Measurements from ENCODE around the gene TEX44.
"Not testable (repeated sequence)": the region's sequence is repeated elsewhere in the genome, so short reads cannot be mapped to it uniquely, and the experiment has no call there.

The TEX44 gene

DNA sequence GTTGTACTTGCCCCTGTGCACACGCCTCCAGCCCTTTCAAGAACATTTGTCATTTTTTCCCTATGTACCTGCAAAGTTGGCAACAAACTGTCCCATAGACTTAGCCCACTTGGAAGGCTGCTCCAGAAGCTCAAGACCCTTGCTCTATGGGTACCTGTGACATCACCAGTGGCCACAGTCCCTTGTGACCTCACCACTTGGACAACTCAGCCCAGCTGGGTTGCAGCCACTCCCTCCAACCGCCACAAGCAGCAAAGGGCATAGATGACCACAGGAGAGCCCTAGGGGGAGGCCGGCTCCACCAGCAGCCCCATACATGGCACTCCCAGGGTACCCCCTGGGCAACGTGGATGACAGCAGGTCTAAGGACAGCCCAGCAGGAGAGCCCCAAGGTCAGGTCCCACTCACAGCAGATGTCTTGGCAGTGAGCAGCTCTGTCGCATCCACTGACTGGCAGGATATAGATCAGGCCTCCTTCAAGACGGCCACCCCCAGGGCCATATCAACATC lies at the start of gene TEX44:
Gene TEX44 (plus strand): TSS at position 229 of the 510 bp plus-strand sequence. CDS start 88 bp downstream, at position 317.
- DNase-seq: no peak

DNA sequence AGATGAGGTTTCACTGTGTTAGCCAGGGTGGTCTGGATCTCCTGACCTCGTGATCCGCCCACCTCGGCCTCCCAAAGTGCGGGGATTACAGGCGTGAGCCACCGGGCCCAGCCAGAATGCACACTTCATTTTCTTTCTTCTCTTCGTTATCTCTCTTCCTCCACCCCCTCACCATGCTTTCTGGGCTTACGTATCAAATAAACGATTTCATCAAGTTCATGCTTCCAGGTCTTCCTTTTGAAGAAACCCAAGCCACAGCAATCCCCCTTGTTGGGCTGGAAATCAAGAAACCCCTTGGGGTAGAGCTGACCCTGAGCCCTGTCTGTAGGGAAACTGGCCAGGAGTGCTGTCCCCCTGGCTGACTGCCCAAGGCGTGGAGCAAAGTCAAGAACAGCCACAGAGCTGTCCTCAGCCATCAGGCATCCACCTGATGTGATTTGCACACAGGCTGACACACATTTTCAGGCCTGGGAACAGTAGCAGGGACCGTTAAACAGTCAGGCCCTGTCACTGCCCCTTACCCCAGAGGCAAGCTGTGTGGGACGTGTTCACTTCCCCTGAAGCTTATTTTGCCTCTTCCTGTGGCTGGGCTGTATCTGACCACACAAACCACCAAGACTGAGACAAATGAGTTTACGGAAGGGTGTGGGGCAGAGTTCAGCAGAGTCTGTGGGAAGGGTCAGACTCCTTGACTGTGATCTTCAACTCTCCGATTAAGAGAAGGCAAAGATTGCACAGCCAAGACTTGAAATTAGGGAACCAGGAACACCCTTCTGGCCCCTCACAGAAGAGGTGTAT lies 47.4 kb upstream of the TEX44 start:
- no peak for DNase-seq

DNA sequence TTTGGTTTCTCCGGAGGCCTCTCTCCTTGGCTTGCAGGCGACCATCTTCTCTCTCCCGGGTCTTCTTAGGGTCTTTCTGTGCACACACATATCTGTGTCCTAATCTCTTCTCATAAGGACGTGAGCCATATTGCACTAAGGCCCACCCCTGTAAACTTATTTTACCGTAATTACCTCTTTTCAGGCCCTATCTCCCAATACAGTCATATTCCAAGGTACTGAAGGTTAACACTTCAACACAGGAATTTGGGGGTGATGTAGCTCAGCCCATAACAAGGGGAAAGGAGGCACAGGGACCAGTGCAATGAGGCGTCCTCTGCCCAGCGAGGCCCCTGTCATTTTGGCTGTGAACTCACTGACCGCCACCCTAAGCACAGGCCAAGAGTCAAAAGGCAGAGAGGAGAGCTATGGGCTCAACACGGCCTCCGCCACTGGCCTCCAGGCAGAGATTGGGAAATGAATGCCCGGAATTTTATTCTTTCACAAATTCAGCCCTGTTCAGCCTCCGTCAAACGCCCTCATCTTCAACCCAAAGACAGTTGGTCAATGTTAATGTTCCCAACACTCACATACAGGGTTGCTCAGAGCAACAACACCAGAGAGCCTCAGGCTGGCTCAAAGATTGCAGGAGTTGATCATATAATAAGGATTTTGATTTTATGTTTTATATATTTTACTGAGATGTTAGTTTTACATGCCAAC lies 46.5 kb upstream of the TEX44 start:
- no peak for DNase-seq

DNA sequence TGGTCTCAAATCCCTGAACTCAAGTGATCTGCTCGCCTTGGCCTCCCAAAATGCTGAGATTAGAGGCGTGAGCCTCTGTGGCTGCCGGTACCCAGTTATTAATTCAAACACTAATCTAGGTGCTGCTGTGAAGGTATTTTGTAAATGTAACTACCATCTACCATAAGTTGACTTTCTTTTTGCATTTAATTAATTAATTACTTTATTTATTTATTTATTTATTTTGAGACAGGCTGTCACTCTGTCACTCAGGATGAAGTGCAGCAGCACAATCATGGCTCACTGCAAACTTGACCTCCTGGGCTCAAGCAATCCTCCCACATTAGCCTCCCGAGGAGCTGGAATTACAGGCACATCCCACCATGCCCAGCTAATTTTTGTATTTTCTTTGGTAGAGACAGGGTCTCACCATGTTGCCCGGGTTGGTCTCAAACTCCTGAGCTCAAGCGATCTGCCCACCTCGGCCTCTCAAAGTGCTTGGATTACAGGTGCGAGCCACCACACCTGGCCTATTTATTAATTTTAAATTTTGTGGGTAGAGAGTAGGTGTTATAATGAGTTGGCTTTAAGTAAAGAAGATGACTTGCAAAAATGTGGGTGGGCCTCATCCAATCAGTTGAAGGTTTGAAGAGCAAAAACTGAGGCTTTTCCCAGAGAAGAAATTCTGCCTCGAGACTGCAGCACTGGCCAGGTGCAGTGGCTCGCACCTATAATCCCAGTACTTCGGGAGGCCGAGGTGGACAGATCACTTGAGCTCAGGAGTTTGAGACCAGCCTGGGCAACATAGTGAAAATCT lies 45.2 kb upstream of the TEX44 start:
- no peak for DNase-seq

DNA sequence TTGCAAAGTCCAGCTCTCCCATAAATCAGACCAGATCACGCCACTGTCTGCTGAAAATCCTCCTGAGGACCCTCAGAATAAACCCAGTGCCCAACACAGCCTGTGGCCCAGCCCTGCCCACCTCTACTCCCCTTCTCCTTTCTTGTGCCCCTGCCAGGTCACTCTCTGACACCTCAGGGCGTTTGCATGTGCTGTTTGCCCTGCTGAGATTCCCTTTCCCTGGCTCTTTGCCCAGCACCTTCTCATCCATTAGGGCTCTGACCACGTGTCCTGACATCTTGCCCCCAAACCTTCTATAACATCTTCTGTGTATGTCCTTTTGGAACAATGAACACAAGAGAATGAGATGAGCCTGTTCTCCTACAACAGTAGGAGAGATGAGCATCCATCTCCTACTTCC lies 43.9 kb upstream of the TEX44 start:
- DNase-seq: no peak

DNA sequence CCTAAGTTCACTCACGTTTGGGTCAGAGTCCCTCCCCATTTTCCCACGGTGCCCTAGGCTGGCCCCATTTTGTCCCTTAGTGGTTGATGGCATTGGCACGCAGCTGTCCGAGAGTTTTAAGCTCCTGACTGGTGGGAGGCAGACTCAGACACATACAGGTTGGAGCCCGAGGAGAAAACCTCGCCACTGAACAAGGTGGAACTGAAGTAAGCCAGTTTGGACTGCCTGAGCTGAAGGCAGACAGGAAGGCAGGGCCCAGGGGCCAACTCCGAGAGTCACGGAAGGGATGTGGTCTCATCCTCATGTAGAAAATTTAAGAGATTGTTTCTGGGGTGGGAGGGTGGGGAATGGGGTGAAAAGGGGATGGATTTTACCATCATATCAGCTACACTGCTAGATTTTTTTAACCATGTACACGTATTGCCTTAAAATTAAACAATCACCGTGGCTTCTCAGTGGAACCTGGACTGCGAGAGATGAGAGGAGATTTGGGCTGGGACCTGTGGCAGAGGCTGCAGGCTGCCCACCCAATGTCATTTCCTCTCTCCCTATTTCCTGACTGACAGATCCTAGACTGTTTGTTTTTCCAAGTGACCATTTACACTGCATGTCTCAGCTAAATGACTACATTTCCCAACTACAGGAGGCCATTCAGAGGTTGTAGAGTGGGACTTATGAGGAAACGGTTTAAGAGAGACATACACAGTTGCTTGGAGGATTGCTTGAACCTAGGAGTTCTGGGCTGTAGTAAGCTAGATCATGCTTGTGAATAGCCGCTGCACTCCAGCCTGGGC lies 43.0 kb upstream of the TEX44 start:
- no peak for DNase-seq

DNA sequence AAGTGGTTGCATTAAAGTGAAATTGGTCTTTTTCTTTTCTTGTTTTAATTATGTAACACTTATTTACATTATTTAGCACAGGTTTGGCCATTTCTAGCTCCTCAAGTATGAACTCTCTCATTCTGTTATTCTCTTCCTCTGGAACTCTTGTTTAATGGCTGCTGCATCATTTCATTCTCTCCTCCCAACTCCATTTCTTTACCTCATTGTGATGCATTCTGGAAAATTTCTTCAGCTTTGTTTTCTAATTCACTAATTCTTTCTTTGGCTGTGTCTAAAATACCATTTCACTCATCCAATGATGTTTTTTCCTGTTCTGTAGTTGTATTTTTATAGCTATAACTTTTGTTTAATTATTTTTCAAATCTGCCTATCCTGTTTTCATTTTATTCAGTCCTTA lies 39.9 kb upstream of the TEX44 start:
- no peak for DNase-seq

DNA sequence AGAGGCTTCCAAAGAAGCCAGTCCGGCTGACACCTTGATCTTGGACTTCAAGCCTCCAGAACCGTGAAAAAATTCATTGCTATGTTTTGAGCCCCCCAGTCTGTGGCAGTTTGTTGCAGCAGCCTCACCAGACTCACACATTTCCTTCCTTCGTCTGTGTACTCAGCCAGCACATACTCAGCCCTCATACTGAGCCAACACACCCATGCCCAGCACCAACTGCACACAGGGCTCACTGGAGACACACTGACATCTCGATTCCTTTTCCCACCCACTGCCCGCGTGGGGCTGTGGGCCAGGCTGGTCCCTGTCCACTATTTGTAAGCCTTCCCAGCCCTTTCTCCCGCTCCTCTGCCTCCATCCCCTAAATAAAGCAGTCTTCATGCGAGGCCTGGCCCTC lies 38.3 kb upstream of the TEX44 start:
- no peak for DNase-seq

DNA sequence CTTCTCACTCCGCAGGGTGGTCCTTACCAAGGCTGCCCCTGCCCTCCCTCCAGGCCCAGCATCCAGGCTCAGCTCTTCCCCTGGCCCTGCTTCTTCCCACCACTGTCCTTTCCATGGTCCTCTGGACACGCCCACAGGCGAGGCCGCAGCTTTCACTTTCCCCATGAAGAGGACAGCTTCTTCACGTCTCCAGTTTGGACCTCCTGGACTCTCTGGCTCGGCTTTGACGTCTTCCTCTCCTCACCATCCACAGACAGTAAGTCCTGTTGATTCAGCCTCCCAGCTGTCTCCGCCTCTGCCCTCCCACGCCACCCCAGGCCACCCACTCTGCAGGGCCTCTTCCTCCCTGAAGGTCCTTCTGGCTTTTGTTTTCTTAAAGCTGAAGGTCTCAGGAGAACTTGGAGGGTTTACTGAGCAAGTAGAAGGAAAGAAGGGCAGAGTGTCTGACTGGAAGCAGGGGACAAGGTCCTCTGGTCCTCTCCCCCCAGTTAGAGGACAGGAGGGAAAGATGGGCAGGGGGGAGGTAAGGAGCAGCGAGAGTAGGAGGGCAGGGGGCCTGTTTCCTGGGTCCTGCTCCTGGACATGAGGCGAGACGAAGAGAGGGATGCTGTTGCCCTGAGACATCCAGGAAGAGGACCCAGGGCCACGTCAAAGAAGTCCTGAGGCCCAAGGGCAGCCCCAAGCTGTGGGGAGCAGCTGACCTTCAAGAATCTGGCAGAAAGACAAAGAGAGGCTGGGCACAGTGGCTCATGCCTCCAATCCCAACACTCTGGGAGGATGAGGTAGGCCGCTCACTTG lies 37.7 kb upstream of the TEX44 start:
- no peak for DNase-seq

DNA sequence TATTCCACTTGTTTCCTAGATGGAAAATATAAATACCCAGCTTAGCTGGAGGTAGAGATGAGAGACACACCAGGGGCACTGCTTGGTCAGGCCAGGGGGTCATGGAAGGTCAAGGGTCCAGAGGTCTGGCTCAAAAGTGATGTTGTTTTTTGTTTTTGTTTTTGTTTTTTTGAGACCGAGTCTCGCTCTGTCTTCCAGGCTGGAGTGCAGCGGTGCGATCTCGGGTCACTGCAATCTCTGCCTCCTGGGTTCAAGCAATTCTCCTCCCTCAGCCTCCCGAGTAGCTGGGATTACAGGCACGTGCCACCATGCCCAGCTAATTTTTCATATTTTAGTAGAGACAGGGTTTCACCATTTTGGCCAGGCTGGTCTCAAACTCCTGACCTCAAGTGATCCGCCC lies 36.2 kb upstream of the TEX44 start:
- DNase-seq: not testable (repeated sequence)

DNA sequence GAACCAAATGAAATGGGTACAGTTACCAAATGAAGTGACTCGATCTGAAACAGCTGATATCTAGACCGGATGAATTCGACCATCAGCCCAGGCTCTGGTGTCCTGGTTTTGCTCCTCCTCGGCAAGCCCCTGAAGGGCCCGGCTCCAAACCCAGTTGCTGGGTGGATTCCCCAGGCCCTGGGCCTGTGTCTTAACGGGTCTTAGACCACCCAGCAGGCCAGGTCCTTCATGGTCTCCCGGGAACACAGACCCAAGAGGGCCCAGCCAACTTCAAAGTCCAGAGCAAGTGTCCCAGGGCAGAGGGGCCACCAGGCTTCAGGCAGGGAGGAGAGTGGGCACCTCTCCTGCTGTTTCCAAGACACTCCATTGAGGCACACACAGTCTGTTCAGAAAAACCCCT lies 35.7 kb upstream of the TEX44 start:
- no peak for DNase-seq

DNA sequence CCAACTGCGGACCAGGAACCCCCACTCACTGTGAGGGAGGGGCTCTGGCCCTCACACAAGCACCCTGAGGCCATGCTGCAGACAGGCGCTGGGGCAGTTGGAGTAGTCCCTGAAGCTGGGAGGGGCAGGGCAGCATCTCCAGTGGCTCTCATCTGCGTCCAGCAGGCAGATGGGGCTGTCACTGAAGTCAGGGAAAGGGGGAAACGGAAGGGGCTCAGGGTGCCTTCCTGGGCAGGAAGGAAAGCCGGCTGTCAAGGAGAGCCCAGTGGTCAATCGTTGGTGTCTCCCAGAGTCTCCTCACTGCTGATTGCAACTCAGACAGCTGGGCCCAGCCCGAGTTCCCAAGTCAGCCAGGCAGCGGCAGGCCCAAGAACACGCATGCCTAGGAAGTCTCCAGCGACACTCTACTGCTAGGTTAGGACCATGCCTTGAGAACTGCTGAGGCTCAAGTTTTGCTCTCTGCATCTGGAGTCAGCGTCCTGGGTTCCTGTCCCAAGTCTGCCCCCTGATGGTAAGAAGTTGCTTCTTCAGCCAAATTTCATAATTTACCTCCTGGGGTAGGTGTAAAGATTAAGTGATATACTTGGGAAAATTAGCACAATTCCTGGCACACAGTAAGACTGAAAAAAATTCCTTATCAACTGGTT lies 35.0 kb upstream of the TEX44 start:
- DNase-seq: peak; percentile 61 to 87

DNA sequence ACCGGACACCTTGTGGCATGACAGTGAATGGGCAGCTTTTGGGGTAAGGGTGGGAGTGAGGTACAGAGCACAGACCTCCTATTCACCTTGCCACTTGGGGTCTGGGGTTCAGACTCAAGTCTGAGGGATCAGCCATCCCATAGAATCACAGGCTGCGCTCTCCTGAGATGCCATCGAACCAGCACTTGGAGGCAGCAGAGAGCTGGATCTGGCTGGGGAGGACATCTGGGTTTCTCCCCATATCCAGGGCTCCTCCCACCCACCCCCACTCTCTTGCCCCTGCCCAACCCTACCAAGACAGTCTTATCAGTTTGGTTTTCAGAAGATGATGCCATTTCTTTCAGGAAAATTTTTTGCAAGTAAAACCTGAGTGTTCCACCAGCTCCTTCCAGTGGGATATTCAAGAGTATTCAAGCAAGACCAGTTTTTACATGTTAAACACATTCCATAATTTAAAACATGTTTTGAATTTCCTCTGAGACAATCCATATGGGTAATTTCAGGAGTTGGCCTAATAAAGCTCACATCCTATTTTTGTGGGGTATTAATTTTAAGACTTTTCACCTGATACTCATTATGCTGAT lies 29.2 kb upstream of the TEX44 start:
- DNase-seq: peak; percentile 52 to 75

DNA sequence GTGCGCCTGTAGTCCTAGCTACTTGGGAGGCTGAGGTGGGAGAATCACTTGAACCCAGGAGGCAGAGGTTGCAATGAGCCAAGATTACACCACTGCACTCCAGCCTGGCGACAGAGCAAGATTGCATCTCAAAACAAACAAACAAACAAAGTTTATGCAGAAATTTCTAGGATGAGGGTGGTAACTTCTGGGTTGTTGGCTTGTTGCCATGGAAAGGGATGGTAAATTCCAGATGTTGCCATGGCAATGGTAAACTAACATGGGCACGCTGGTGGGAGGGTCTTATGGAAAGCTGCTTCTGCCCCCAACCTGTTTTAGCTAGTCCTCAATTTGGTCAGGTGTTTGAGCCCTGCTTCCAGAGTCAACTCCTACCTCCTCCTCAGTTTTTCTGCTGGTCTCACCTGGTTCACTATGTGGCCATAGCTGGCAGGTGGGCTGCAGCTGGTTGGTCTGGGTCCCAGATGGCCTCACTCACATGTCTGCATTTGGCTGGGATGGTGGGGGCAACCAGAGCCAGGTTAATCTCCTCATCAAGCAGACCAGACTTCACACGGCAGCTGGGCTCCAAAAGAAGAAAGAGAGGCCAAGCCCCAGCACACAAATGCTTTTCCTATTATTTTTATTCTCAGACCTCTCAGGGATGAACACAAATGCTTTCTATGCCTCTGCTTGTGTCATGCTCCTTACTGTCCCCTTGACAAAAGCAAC lies 26.6 kb upstream of the TEX44 start:
- DNase-seq: peak; percentile 45 to 75

DNA sequence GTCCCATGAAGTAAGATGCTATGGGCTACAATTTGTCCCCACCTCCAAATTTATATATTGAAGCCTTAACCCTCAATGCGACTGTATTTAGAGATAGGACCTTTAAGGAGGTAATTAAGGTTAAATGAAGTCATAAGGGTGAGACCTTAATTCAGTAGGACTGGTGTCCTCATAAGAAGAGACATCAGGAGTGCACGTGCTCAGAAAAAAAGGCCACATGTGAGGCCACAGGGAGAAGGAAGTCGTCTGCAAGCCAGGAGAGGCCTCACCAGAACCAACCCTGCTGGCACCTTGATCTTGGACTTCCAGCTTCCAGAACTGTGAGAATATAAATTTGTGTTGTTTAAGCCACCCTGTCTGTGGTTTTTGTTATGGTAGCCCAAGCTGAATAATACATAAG lies 25.5 kb upstream of the TEX44 start:
- no peak for DNase-seq

DNA sequence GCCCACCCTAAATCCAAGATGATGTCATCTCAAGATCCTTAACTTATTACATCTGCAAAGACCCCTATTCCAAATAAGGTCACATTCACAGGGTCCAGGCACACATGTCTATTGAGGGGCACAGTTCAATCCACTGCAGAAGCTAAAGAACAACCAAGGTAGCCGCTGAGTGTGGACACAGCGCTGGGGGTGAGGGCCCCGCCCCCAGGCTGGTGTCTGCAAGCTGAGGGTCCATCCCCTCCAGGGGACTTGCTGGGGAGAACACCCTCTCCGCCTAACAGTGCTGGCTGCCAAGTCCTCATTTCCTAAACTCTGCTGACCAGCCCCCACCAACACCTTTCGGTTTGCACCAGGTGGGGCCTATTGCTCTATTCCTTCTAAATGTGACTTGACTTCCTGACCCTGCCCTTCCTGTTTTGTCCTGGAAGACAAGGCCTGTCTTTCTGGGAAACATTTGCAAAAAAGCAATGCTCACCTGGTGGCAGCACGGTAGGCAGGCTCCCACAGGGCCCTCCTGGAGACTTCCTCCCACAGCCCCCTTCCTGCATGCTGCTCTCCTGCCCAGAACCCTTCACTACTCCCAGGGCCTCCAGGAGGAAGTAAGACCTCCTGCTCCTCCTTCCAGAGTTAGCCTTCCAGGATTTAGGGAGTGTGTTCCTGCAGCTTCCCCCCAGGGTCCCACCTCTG lies 24.4 kb upstream of the TEX44 start:
- DNase-seq: no peak

DNA sequence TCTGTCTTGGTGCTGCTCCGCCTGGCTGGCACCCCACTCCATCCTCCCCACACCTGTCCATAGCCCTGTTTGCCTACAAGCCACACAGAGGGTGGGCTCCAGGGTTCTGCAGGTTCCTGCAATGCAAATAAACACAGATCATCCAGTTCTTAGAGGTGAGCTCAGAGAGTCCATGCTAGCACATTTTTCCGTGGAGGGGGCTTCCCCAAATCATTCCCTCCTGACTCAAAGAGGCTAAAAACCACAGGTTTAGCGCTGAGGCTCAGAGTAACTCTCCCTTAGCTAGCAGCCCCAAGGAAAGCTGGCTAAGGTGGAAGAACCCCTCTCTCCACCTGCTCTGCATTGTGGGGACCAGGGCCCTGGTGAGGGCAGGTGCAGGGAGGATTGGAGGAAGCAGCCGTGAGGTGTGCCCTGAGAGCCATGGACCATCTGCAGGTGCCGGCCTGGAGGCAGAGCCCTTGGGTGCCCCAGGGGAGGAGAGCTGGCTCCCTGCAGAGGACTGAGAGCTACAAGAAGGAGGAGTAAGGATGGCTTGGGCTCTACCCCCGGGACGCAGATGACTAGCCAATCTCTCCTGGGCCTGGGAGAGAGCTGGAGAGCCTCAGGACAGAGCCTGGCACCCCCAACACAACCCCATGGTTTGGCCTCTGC lies 23.8 kb upstream of the TEX44 start:
- DNase-seq: no peak

DNA sequence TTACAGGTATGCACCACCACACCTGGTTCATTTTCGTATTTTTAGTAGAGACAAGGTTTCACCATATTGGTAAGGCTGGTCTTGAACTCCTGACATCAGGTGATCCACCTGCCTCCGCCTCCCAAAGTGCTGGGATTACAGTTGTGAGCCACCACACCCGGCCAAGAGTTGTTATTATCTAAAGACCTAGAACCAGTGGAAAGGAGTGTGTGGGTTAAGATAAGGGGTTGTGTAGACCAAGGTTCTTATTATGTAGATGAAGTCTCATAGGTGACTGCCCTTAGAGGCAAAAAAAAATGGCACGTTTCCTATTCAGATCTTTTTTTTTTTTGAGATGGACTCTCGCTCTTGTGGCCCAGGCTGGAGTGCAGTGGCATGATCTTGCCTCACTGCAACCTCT lies 21.7 kb upstream of the TEX44 start:
- not testable (repeated sequence) for DNase-seq

DNA sequence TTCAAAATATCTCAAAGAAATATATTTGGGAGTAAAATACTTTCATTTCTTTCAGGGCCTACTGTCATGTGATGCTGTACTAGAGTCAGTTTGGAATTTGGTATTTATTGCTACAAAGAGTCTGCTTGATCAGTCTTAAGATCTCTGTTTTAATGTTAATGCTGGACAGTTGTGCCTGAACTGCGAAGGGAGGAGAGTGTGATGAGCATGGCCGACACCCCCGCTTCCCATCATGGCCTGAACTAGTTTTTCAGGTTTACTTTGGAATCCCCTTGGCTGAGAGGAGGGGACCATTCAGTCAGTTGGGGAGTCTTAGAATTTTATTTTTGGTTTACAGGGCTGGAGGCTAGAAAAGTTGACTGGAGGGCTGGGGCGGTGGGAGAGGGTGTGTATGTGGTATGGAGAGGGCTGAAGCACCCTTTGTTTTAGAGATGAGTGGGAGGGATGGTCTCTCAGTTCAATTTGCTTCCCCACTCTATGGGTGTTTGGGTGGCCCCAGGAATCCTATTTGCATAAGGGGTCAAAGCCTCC lies 20.9 kb upstream of the TEX44 start:
- DNase-seq: no peak
